ENCODE results near the gene HK3. TPM values are rescaled to one million over a fixed set of nuclear protein-coding genes. Genes with fewer than 3 reads are reported as not detected.

Gene HK3
- total RNA-seq, 1 experiment from 2014 or later: 0.17 TPM

DNA sequence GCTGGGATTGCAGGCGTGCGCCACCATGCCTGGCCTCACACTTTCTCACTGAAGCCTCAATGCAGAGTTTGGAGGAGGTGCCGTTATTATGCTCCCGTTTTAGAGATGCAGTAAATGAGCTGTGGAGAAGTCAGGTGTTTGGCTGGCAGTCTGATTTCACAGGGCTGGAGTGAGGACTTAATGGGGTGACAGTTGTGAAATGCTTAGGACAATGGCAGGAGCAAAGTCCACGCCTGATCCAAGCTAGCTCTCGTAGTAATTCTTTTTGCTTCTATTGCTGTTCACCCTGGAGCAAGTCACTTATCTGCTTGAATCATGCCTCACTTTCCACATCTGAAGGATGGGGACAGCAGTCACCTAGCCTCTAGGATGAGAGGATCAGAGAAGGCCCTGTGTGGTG, 67.0 kb downstream of the HK3 start (continued):
- TF ChIP-seq, protein P1, sequence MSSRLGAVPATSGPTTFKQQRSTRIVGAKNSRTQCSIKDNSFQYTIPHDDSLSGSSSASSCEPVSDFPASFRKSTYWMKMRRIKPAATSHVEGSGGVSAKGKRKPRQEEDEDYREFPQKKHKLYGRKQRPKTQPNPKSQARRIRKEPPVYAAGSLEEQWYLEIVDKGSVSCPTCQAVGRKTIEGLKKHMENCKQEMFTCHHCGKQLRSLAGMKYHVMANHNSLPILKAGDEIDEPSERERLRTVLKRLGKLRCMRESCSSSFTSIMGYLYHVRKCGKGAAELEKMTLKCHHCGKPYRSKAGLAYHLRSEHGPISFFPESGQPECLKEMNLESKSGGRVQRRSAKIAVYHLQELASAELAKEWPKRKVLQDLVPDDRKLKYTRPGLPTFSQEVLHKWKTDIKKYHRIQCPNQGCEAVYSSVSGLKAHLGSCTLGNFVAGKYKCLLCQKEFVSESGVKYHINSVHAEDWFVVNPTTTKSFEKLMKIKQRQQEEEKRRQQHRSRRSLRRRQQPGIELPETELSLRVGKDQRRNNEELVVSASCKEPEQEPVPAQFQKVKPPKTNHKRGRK (CRISPR knock-in tag; IDR thresholded peaks at IDR 0.05; ENCODE audit: borderline replicate concordance): no peak
- TF ChIP-seq CREB1 (CRISPR knock-in tag; IDR thresholded peaks at IDR 0.05): no peak
- TF ChIP-seq, protein P2, sequence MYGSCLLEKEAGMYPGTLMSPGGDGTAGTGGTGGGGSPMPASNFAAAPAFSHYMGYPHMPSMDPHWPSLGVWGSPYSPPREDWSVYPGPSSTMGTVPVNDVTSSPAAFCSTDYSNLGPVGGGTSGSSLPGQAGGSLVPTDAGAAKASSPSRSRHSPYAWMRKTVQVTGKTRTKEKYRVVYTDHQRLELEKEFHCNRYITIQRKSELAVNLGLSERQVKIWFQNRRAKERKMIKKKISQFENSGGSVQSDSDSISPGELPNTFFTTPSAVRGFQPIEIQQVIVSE (CRISPR knock-in tag; IDR thresholded peaks at IDR 0.05; ENCODE audit: borderline replicate concordance): no peak
- TF ChIP-seq ZNF232 (CRISPR knock-in tag; IDR thresholded peaks at IDR 0.05): no peak
- TF ChIP-seq NR1H2 (CRISPR knock-in tag; IDR thresholded peaks at IDR 0.05): no peak
- TF ChIP-seq SP1 (CRISPR knock-in tag; conservative IDR thresholded peaks at IDR 0.05): no peak
- no peak for TF ChIP-seq GTF2I (CRISPR knock-in tag; conservative IDR thresholded peaks at IDR 0.05)

DNA sequence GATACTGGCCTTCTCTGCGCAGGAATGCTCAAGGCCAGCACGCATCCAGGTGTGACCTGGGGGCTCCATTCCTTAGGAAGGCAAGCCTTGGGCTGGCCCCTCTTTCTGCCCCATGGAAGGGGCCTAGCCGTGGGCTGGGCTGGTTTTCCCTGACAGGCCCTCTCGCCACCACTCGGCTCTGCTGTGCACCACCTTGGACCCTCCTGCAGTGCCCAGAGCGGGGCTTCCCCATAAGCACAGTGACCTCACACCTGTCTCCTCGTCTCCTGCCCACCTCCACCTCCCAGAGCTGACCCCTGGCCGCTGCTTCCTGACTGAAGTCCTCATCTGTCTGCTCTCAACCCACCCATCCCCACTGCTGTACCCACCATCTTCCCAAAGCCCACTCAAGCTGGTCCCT, 67.7 kb downstream of the HK3 start:
- CTCF ChIA-PET: no interaction called here

More for the DNA sequence above, 67.7 kb downstream of the HK3 start:
- TF ChIP-seq JUN (CRISPR knock-in tag; IDR thresholded peaks at IDR 0.05) (no peak), FOXP1 (CRISPR knock-in tag; IDR thresholded peaks at IDR 0.05; ENCODE audit: borderline replicate concordance) (no peak), MXD4 (CRISPR knock-in tag; IDR thresholded peaks at IDR 0.05; ENCODE audit: borderline replicate concordance) (no peak), TP53 (CRISPR knock-in tag; IDR thresholded peaks at IDR 0.05) (no peak), GABPB1 (CRISPR knock-in tag; IDR thresholded peaks at IDR 0.05) (no peak), NR3C1 (CRISPR knock-in tag; conservative IDR thresholded peaks at IDR 0.05; ENCODE audit: low read depth) (no peak), OVOL2 (CRISPR knock-in tag; IDR thresholded peaks at IDR 0.05; ENCODE audit: borderline replicate concordance) (no peak), TEAD1 (CRISPR knock-in tag; IDR thresholded peaks at IDR 0.05) (no peak), NR2C2 (CRISPR knock-in tag; IDR thresholded peaks at IDR 0.05) (no peak)
- TF ChIP-seq, protein P3, sequence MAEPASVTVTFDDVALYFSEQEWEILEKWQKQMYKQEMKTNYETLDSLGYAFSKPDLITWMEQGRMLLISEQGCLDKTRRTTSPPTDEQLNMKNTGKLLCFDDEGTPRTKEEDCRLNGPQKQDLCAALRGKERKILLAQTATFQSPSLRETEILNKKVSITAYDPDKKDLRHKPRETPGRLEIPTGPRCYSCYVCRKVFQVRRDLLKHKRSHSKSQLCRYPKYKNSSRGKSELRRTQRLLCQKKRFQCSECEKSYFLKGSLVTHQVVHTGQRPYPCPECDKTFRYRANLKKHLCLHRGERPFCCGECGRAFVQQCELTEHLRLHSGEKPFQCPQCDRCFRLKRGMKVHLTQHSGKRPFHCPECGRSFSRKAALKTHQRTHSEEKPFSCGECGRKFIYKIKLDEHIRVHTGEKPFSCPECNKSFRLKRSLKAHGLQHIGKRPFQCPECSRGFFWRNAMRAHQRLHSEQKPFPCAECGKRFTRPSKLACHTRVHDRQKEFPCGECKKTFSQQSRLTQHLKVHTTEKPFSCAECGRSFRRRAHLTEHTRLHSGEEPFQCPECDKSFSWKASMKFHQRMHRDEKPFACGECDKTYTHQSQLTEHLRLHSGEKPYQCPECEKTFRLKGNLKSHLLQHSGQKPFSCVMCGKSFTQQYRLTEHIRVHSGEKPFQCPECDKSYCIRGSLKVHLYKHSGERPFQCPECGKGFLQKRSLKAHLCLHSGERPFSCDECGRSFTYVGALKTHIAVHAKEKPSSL (CRISPR knock-in tag; conservative IDR thresholded peaks at IDR 0.05): no peak
- TF ChIP-seq, protein P4, sequence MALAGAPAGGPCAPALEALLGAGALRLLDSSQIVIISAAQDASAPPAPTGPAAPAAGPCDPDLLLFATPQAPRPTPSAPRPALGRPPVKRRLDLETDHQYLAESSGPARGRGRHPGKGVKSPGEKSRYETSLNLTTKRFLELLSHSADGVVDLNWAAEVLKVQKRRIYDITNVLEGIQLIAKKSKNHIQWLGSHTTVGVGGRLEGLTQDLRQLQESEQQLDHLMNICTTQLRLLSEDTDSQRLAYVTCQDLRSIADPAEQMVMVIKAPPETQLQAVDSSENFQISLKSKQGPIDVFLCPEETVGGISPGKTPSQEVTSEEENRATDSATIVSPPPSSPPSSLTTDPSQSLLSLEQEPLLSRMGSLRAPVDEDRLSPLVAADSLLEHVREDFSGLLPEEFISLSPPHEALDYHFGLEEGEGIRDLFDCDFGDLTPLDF (CRISPR knock-in tag; IDR thresholded peaks at IDR 0.05): no peak
- TF ChIP-seq, protein P5, sequence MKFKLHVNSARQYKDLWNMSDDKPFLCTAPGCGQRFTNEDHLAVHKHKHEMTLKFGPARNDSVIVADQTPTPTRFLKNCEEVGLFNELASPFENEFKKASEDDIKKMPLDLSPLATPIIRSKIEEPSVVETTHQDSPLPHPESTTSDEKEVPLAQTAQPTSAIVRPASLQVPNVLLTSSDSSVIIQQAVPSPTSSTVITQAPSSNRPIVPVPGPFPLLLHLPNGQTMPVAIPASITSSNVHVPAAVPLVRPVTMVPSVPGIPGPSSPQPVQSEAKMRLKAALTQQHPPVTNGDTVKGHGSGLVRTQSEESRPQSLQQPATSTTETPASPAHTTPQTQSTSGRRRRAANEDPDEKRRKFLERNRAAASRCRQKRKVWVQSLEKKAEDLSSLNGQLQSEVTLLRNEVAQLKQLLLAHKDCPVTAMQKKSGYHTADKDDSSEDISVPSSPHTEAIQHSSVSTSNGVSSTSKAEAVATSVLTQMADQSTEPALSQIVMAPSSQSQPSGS (CRISPR knock-in tag; IDR thresholded peaks at IDR 0.05; ENCODE audit: borderline replicate concordance, low read depth): no peak
- TF ChIP-seq, protein P1 (CRISPR knock-in tag; IDR thresholded peaks at IDR 0.05; ENCODE audit: borderline replicate concordance): no peak
- Mint-ChIP-seq H3K27ac (no peak overlapping the region), H3K4me3 (no peak overlapping the region), H3K4me1 (no peaks in the 10 kb centered on the region), H3K9me3 (0 out of 2 replicates have a peak, but pooled peaks cover 3% of the 10 kb centered on the region), H3K27me3 (ENCODE audit: low read depth) (peaks cover 3% of the 10 kb centered on the region), H3K36me3 (no peaks in the 10 kb centered on the region)
- ATAC-seq (no peak), DNase-seq (ENCODE audit: low spot score) (no peak)
- POLR2A ChIA-PET: no interaction called here

All from WTC11 (cell line).